ENCODE results near the gene RNF217.

RNF217 gene

DNA sequence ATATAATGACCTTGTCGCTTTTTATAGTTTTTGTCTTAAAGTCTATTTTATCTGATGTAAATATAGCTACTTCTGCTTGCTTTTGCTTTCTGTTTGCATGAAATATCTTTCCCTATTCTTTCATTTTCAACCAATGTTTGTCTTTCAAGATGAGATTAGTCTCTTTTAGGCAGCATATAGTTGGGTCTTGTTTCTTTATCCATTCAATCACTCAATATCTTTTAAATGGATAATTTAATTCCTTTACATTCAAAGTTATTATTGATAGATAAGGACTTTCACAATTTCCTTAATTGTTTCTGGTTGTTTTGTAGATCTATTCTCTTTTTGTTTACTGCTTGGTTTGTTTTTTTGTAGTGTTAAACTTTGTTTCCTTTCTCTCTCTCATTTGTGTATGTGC lies 147.8 kb downstream of the RNF217 start:
- Histone ChIP-seq H3K4me1 (ENCODE audit: control insufficient read depth, insufficient read depth, low read length, unreplicated experiment) (no peaks in the 10 kb centered on the region), H3K27me3 (ENCODE audit: insufficient read depth, low read length) (no peaks in the 10 kb centered on the region), H3K79me2 (ENCODE audit: control insufficient read depth, insufficient read depth, low read length, unreplicated experiment) (no peaks in the 10 kb centered on the region), H3K36me3 (ENCODE audit: insufficient read depth, low read length) (peaks cover 9% of the 10 kb centered on the region; the same call in 1 of the 2 replicates), H3K4me3 (ENCODE audit: low read depth, low read length) (no peak overlapping the region), H3K27ac (ENCODE audit: low read depth, low read length) (no peak overlapping the region), H2AFZ (ENCODE audit: low read length, unreplicated experiment) (no peak overlapping the region)

DNA sequence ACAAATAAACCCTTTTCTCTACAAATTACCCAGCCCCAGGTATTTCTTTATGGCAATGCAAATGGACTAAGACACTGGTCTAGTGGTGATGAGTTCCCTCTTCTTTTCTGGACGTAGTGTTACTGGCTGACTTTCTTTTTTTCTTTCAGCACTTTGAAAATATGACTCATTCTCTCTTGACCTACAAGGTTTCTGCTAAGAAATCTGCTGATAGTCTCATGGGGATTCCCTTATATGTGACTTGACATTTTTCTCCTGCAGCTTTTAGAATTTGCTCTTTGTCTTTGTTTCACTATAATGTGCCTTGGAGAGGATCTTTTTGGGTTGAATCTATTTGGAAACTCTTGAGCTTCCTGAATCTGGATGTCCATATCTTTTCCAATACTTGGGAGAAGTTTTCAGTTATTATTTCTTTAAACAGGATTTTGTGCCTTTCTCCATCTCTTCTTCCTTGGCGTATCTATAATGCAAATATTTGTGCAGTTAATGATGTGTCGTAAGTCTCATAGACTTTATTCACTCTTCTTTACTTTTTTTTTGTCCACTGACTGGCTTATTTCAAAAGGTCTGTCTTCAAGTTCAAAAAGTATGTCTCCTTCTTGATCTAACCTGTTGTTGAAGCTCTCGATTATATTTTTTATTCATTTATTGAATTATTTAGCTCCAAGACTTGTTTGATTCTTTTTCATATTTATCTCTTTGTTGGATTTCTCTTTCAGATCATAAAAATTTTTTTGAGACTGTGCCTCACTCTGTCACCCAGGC lies 149.2 kb downstream of the RNF217 start:
- Histone ChIP-seq H2AFZ (ENCODE audit: low read length, unreplicated experiment) (no peak overlapping the region), H3K36me3 (ENCODE audit: insufficient read depth, low read length) (peaks cover 9% of the 10 kb centered on the region; the same call in 1 of the 2 replicates), H3K79me2 (ENCODE audit: control insufficient read depth, insufficient read depth, low read length, unreplicated experiment) (no peaks in the 10 kb centered on the region), H3K27me3 (ENCODE audit: insufficient read depth, low read length) (no peaks in the 10 kb centered on the region), H3K27ac (ENCODE audit: low read depth, low read length) (no peak overlapping the region), H3K4me3 (ENCODE audit: low read depth, low read length) (no peak overlapping the region), H3K4me1 (ENCODE audit: control insufficient read depth, insufficient read depth, low read length, unreplicated experiment) (no peaks in the 10 kb centered on the region)

DNA sequence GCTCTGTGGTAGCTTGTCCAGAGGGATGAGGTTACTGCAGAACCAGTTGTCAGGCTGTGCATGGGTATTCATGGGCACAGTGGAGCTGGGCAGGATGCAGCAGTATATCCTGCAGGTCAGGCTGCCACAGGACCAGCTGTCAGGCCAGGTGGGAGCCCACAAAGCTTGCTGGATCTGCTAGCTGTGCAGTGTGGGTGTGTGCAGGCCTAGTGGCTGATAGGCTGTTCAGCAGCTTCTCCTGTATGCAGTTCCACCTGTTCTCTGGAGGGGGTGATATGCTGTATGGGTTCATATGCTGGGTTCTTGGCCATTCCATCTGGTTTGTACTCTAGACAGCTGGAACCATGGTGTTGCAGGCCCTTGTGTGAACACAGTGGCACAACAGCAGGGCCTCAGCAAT lies 150.7 kb downstream of the RNF217 start:
- Histone ChIP-seq H3K27ac (ENCODE audit: low read depth, low read length) (no peak overlapping the region), H3K79me2 (ENCODE audit: control insufficient read depth, insufficient read depth, low read length, unreplicated experiment) (no peaks in the 10 kb centered on the region), H3K36me3 (ENCODE audit: insufficient read depth, low read length) (peaks cover 9% of the 10 kb centered on the region; the same call in 1 of the 2 replicates), H3K4me1 (ENCODE audit: control insufficient read depth, insufficient read depth, low read length, unreplicated experiment) (no peaks in the 10 kb centered on the region), H2AFZ (ENCODE audit: low read length, unreplicated experiment) (no peak overlapping the region), H3K27me3 (ENCODE audit: insufficient read depth, low read length) (no peaks in the 10 kb centered on the region), H3K4me3 (ENCODE audit: low read depth, low read length) (no peak overlapping the region)

DNA sequence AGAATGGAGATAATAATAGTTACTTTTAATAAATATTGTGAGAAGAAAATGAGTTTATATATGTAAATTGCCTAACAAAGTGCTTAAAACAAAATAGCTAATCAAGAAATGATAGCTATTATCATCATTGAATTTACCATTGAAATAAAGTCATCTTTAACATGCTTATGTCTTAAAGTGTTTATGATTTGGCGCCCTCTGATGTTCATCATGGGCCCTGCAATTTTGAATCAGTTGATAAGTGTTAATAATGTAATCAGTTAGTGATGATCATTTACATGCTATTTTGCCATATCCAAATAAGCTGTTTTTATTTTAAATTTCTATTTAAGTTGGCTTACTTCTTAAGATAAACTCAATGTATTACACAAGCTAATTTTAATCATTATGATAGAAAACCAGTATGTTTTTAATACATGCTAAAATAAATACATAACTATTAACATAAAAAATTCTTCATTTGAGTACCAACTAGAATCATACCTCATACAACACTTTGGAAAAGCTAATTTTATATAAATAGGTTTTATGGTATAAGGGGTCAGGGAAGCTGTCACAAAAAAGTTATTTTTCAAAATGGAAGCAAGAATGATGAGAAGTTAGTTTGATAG lies 152.1 kb downstream of the RNF217 start:
- no peaks in the 10 kb centered on the region for H3K27me3 ChIP-seq (ENCODE audit: insufficient read depth, low read length)
- H3K4me3 ChIP-seq (ENCODE audit: low read depth, low read length) = no peak overlapping the region
- no peak overlapping the region for H2AFZ ChIP-seq (ENCODE audit: low read length, unreplicated experiment)
- H3K36me3 ChIP-seq (ENCODE audit: insufficient read depth, low read length) = peaks cover 9% of the 10 kb centered on the region; the same call in 1 of the 2 replicates
- H3K79me2 ChIP-seq (ENCODE audit: control insufficient read depth, insufficient read depth, low read length, unreplicated experiment) = no peaks in the 10 kb centered on the region
- H3K27ac ChIP-seq (ENCODE audit: low read depth, low read length) = no peak overlapping the region
- H3K4me1 ChIP-seq (ENCODE audit: control insufficient read depth, insufficient read depth, low read length, unreplicated experiment) = no peaks in the 10 kb centered on the region

DNA sequence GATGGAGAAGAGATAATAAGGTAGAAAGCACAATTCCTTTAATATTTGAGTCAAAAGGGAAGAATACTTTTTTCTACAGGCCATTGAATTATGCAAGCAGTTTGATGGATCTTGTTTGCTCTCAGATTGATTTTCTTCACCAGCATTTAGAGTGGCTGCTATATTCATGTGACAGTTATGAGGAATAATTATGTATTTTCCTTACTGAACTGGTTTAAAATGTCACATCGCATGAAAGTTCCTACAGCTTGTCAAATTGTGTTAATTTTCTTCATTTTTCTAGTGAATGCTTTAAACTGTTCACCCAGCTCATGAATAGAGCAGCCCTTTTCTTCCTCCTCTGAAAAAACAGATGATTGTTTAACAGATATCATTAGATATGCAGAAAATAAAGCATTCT lies 153.9 kb downstream of the RNF217 start:
- Histone ChIP-seq H3K4me1 (ENCODE audit: control insufficient read depth, insufficient read depth, low read length, unreplicated experiment) (no peaks in the 10 kb centered on the region), H3K36me3 (ENCODE audit: insufficient read depth, low read length) (no peaks in the 10 kb centered on the region), H3K27ac (ENCODE audit: low read depth, low read length) (no peak overlapping the region), H3K79me2 (ENCODE audit: control insufficient read depth, insufficient read depth, low read length, unreplicated experiment) (no peaks in the 10 kb centered on the region), H3K27me3 (ENCODE audit: insufficient read depth, low read length) (no peaks in the 10 kb centered on the region), H2AFZ (ENCODE audit: low read length, unreplicated experiment) (no peak overlapping the region), H3K4me3 (ENCODE audit: low read depth, low read length) (no peak overlapping the region)

DNA sequence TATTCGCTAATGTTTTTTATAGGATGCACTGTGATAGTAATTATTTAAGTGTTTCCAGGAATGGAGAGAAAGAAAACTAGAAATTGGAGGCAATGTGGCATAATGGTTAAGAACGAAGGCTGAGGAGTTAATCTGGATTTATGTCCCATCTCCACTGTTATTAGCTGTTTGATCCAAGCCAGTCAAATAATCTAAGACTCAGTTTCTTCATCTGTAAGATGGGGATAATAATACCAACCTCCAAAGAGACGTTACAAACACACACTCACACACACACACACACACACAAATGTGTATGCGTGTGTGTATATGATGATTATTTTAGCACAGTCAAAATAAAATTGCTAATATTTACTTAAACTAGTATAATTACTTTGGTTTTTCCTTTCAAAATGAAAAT lies 154.5 kb downstream of the RNF217 start:
- Histone ChIP-seq H3K4me1 (ENCODE audit: control insufficient read depth, insufficient read depth, low read length, unreplicated experiment) (no peaks in the 10 kb centered on the region), H3K27me3 (ENCODE audit: insufficient read depth, low read length) (no peaks in the 10 kb centered on the region), H2AFZ (ENCODE audit: low read length, unreplicated experiment) (no peak overlapping the region), H3K4me3 (ENCODE audit: low read depth, low read length) (no peak overlapping the region), H3K79me2 (ENCODE audit: control insufficient read depth, insufficient read depth, low read length, unreplicated experiment) (no peaks in the 10 kb centered on the region), H3K27ac (ENCODE audit: low read depth, low read length) (no peak overlapping the region), H3K36me3 (ENCODE audit: insufficient read depth, low read length) (no peaks in the 10 kb centered on the region)

DNA sequence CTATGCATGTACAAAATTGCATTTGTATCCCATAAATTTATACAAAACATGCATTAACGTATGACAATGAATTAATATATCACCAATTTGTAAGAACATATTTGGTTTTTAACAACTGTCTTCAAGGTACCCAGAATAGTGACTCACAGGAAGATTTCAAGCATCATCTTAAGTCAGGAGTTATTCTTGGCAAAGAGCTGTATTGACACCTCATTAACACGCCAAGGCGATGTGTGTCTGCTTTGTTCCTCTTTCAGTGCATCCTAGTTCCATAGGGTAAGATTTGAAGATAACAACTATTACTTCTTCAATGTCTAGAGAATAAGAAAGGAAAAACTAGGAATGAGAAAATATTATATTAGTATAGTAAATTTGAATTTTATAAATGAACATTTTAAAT lies 155.6 kb downstream of the RNF217 start:
- Histone ChIP-seq H3K4me3 (ENCODE audit: low read depth, low read length) (no peak overlapping the region), H2AFZ (ENCODE audit: low read length, unreplicated experiment) (no peak overlapping the region), H3K27me3 (ENCODE audit: insufficient read depth, low read length) (no peaks in the 10 kb centered on the region), H3K27ac (ENCODE audit: low read depth, low read length) (no peak overlapping the region), H3K36me3 (ENCODE audit: insufficient read depth, low read length) (no peaks in the 10 kb centered on the region), H3K4me1 (ENCODE audit: control insufficient read depth, insufficient read depth, low read length, unreplicated experiment) (no peaks in the 10 kb centered on the region), H3K79me2 (ENCODE audit: control insufficient read depth, insufficient read depth, low read length, unreplicated experiment) (no peaks in the 10 kb centered on the region)

DNA sequence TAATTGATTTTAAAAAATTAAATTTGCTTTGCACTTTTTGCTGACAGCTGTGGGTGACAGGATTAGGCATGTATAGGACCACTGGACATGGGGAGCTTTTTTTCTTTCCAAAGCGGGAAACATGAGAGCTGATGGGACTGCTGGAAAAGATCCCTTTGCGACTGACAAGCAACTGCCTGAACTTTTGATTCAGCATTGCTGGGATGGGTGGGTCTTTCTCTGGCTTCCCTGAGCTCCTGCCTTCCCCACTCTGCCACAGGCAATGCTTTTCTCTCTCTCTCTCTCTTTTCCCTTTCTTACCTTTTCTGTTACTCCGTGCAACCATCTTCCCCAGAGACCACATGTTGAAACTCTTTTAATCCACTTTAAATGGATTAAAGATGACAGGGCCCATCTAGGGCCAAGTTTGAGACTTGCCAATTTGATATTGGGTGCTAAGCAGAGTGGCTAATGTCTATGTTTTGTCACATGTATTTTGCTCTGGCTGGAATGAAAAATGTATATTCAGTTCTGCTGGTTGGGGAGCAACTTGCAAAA lies 157.9 kb downstream of the RNF217 start:
- H3K4me1 ChIP-seq (ENCODE audit: control insufficient read depth, insufficient read depth, low read length, unreplicated experiment) = no peaks in the 10 kb centered on the region
- H3K27ac ChIP-seq (ENCODE audit: low read depth, low read length) = no peak overlapping the region
- no peak overlapping the region for H2AFZ ChIP-seq (ENCODE audit: low read length, unreplicated experiment)
- no peak overlapping the region for H3K4me3 ChIP-seq (ENCODE audit: low read depth, low read length)
- H3K27me3 ChIP-seq (ENCODE audit: insufficient read depth, low read length) = no peaks in the 10 kb centered on the region
- no peaks in the 10 kb centered on the region for H3K79me2 ChIP-seq (ENCODE audit: control insufficient read depth, insufficient read depth, low read length, unreplicated experiment)
- no peaks in the 10 kb centered on the region for H3K36me3 ChIP-seq (ENCODE audit: insufficient read depth, low read length)

DNA sequence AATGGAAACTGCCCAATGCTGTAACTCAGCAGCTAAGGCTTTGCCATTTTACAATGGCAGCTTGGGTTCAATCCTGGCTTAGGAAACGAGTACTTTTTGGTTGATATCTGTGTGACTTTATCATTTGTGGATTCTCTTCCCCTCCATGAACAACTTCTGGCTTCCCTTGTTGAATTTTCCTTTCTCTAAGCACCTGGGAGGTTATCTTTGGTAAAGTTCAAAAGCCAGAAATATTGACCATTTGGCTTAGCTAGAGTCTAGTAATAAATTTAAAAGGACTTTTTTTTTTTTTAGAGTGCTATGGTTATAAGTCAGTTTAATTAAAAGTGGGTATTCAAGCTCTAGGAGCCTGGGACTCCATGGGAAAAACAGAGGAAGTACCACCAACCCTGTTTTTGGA lies 159.7 kb downstream of the RNF217 start:
- no peak overlapping the region for H3K4me3 ChIP-seq (ENCODE audit: low read depth, low read length)
- H3K27ac ChIP-seq (ENCODE audit: low read depth, low read length) = no peak overlapping the region
- H3K36me3 ChIP-seq (ENCODE audit: insufficient read depth, low read length) = no peaks in the 10 kb centered on the region
- no peaks in the 10 kb centered on the region for H3K4me1 ChIP-seq (ENCODE audit: control insufficient read depth, insufficient read depth, low read length, unreplicated experiment)
- no peak overlapping the region for H2AFZ ChIP-seq (ENCODE audit: low read length, unreplicated experiment)
- no peaks in the 10 kb centered on the region for H3K27me3 ChIP-seq (ENCODE audit: insufficient read depth, low read length)
- H3K79me2 ChIP-seq (ENCODE audit: control insufficient read depth, insufficient read depth, low read length, unreplicated experiment) = no peaks in the 10 kb centered on the region

DNA sequence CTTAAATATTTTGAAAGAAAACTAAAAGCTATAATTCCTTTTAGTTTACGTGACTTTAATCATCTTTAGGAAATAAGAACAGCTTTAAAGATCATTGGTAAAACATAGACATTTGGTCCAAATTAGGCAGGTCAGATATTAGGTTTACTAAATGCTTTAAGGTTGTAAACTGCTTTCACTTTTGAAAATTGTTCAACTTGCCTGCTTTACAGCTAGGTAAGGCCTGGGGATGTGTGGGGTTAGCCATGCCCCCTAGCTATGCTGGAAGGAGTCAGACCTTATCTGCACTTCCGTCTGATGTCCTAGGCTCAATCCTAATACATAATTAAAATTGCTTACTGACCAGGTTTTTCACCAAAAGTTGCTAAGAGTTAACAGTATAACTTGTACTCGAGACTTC lies 160.8 kb downstream of the RNF217 start:
- H3K4me3 ChIP-seq (ENCODE audit: low read depth, low read length) = no peak overlapping the region
- H2AFZ ChIP-seq (ENCODE audit: low read length, unreplicated experiment) = no peak overlapping the region
- no peaks in the 10 kb centered on the region for H3K4me1 ChIP-seq (ENCODE audit: control insufficient read depth, insufficient read depth, low read length, unreplicated experiment)
- H3K36me3 ChIP-seq (ENCODE audit: insufficient read depth, low read length) = no peaks in the 10 kb centered on the region
- H3K27me3 ChIP-seq (ENCODE audit: insufficient read depth, low read length) = no peaks in the 10 kb centered on the region
- H3K79me2 ChIP-seq (ENCODE audit: control insufficient read depth, insufficient read depth, low read length, unreplicated experiment) = no peaks in the 10 kb centered on the region
- no peak overlapping the region for H3K27ac ChIP-seq (ENCODE audit: low read depth, low read length)
